Upper lobe of right lung (tissue), 1 donor: ENCODE results near the gene MAP4K4. TPM values are rescaled to one million over a fixed set of nuclear protein-coding genes. Genes with fewer than 3 reads are reported as not detected.

Experiments
- ATAC-seq: fragments of 200-7000 bp; cut with Tn5 transposase; one replicate; pipeline ENCODE4 v1.9.1; 2020; ENCODE audit warnings: mild to moderate bottlenecking, moderate library complexity
- DNase-seq: peaks from one replicate; pipeline ENCODE4 v3.0.0-alpha.2; 2020
- H3K27ac ChIP-seq: fragments of 200-600 bp; one replicate; pipeline ENCODE4 v1.8.0; 2022
- H3K27me3 ChIP-seq: fragments of 200-600 bp; one replicate; pipeline ENCODE4 v1.8.0; 2022; ENCODE audit warnings: mild to moderate bottlenecking
- H3K36me3 ChIP-seq: fragments of 200-600 bp; one replicate; pipeline ENCODE4 v1.8.0; 2022
- H3K4me1 ChIP-seq: fragments of 200-600 bp; one replicate; pipeline ENCODE4 v1.8.0; 2022
- H3K4me3 ChIP-seq: fragments of 200-600 bp; one replicate; pipeline ENCODE4 v1.8.0; 2022; ENCODE audit warnings: mild to moderate bottlenecking
- H3K9me3 ChIP-seq: fragments of 200-600 bp; one replicate; pipeline ENCODE4 v1.8.0; 2022
- intact Hi-C: fragments of 100-400 bp; cut with DNase I; formaldehyde crosslinking; loops from one replicate; pipeline ENCODE4 v1.11.0; 2022
- total RNA-seq: library from RNA; stranded (reverse); fragmentation: NEBNext Ultra II Directional; extraction: Animal tissue kit (Norgen Biotek cat#: 25700); gene quantifications from one replicate; pipeline ENCODE4 v1.2.1, GENCODE V29; 2021
- TF ChIP-seq, protein P1 (sequence below): fragments of 200-600 bp; IDR thresholded peaks from one replicate; pipeline ENCODE4 v1.8.0; 2022; ENCODE audit warnings: antibody characterized with exemption
- donor health status: DM: no; HTN: yes; CAD: no; lungs with severe emphysema.

MAP4K4 gene
- total RNA-seq, 1 donor from 2014 or later, result 88.7 TPM

DNA sequence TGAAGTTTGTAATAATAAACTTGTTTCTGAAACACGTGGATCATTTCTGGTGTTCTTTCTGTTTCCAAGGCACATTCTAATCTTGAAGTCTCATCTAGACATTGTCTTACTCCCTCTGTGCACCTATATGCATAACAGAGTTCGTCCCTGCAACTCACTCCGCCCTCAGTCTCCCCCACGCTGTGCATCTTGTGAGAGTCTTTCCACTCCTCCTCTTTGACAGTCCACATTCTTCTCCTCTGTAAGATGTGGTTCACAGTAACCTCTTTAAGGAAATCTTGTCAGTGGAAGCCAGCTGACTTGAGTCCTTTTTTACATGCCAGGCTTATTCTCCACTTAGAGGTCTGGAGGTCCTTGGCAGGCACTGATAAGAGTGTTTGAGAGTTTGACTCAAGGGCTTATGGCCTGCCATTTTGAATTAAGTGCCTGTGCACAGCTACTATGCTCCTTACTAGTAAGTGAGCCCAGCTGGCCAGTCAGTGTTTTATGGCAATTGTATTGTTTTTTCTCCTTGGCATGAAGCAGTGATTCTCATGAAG, 185.3 kb downstream of the MAP4K4 start:
- Histone ChIP-seq H3K9me3 (no peaks in the 10 kb centered on the region), H3K4me1 (no peaks in the 10 kb centered on the region), H3K27ac (no peak overlapping the region), H3K36me3 (peaks cover 54% of the 10 kb centered on the region), H3K27me3 (no peaks in the 10 kb centered on the region), H3K4me3 (no peak overlapping the region)
- intact Hi-C loops, result no loop called here
- no peak for DNase-seq
- ATAC-seq, result peak; percentile 64
- TF ChIP-seq, protein P1, sequence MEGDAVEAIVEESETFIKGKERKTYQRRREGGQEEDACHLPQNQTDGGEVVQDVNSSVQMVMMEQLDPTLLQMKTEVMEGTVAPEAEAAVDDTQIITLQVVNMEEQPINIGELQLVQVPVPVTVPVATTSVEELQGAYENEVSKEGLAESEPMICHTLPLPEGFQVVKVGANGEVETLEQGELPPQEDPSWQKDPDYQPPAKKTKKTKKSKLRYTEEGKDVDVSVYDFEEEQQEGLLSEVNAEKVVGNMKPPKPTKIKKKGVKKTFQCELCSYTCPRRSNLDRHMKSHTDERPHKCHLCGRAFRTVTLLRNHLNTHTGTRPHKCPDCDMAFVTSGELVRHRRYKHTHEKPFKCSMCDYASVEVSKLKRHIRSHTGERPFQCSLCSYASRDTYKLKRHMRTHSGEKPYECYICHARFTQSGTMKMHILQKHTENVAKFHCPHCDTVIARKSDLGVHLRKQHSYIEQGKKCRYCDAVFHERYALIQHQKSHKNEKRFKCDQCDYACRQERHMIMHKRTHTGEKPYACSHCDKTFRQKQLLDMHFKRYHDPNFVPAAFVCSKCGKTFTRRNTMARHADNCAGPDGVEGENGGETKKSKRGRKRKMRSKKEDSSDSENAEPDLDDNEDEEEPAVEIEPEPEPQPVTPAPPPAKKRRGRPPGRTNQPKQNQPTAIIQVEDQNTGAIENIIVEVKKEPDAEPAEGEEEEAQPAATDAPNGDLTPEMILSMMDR, result no peak

DNA sequence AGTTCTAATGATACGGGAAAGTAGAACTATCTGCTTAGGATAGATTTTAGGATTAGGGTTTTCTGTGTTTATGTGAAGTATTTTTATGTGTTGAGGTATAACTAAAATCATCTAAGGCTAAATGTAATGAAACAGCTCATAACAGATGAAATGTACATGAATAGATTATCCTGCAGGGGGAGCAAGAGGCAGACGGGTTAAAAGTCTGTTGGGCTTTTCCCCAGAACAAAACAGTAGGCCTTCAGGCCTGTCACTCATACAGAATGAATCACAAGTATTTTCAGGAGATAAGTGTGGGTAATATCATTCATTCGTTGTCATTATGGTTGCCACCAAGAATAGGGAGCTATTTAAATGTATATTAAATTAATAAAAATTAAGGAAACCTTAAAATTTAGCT, 186.4 kb downstream of the MAP4K4 start:
- TF ChIP-seq, protein P1, result peak; percentile 57
- Histone ChIP-seq H3K4me1 (no peaks in the 10 kb centered on the region), H3K9me3 (no peaks in the 10 kb centered on the region), H3K4me3 (no peak overlapping the region), H3K27ac (no peak overlapping the region), H3K36me3 (peaks cover 54% of the 10 kb centered on the region), H3K27me3 (no peaks in the 10 kb centered on the region)
- intact Hi-C loops, result no loop called here
- peak; percentile 84 for ATAC-seq
- DNase-seq, result no peak

DNA sequence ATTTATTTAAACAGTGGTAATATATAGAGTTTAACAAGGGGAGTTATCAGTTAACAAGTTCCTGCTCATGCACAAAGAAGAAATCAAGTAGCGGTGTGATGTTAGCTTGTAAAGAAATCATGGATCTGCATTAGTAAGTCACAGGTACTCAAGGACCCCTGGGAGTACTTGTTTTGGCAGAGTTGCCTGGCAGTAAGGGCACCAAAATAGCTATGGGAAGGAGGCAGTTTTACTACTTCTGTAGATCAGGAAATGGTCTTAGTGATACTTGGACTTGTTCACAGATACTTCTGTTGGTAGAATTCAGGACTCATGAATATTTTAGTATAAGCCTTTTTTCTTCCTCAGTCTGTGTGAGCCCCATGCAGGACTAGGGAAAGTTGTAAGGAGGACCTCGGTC, 186.9 kb downstream of the MAP4K4 start:
- Histone ChIP-seq H3K9me3 (no peaks in the 10 kb centered on the region), H3K27me3 (no peaks in the 10 kb centered on the region), H3K36me3 (peaks cover 57% of the 10 kb centered on the region), H3K4me3 (no peak overlapping the region), H3K27ac (no peak overlapping the region), H3K4me1 (no peaks in the 10 kb centered on the region)
- DNase-seq (no peak), ATAC-seq (no peak)
- TF ChIP-seq, protein P1, result no peak
- intact Hi-C loops, result no loop called here

DNA sequence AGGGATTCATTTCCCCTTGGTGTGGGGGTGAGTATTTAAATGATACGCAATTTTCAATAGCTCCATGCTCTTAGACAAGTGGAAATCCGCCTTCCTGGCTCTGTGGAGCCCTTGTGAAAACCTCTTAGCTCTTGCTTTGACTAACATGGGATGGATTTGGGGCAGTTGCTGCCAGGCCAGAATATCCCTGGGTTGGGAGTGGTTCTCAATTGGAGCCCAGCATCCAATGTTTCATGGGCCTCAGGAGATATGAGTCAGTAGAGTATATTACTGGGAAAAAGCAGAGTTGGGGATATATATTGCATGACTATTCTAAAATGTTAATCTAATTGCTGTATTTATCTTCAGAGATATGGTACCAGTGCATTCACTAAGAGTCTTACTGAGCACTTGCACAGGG, 189.8 kb downstream of the MAP4K4 start:
- intact Hi-C loops, result no loop called here
- Histone ChIP-seq H3K27ac (no peak overlapping the region), H3K4me3 (no peak overlapping the region), H3K27me3 (no peaks in the 10 kb centered on the region), H3K4me1 (no peaks in the 10 kb centered on the region), H3K9me3 (no peaks in the 10 kb centered on the region), H3K36me3 (peaks cover 83% of the 10 kb centered on the region)
- TF ChIP-seq, protein P1, result no peak
- DNase-seq, result no peak
- ATAC-seq, result no peak

DNA sequence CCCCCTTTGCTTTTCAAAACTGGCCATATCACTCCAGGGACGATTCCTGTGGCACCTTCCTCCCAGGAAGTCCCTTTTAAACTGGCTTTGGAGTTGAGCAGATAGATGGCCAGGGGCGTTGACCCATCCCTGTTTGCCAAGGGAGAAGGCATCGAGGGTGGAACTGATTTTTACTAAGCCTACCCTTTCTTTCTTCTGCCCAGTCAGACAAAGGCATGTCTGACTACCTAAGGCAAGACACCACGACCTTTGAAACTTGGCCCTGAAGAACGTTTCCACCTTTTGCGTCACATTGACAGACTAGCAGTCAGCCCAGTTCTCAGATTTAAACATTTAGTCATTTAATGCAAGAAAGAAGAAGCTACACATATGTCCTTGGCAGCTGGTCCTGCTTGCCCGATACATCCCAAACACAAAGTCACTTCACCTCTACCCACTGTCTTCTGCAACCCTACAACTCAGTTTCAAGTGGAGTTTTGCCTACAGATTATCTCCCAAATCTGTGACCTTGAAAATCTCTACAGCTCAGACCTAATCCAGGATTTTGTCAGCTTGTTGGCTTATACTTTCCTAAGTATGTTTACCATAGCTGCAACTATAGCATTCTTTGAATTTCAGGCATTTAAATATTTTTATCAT, 192.1 kb downstream of the MAP4K4 start:
- Histone ChIP-seq H3K36me3 (peaks cover 89% of the 10 kb centered on the region), H3K27me3 (no peaks in the 10 kb centered on the region), H3K9me3 (no peaks in the 10 kb centered on the region), H3K27ac (no peak overlapping the region), H3K4me3 (no peak overlapping the region), H3K4me1 (no peaks in the 10 kb centered on the region)
- intact Hi-C loops, result no loop called here
- DNase-seq (no peak), ATAC-seq (no peak)
- TF ChIP-seq, protein P1, result no peak

DNA sequence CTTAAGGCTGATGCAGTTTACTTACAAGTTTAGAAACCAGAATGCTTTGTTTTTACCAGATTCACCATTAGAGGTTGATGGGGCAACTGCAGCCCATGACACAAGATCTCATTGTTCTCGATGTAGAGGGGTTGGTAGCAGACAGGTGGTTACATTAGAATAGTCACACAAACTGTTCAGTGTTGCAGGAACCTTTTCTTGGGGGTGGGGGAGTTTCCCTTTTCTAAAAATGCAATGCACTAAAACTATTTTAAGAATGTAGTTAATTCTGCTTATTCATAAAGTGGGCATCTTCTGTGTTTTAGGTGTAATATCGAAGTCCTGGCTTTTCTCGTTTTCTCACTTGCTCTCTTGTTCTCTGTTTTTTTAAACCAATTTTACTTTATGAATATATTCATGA, 194.9 kb downstream of the MAP4K4 start:
- Histone ChIP-seq H3K4me1 (no peaks in the 10 kb centered on the region), H3K27me3 (no peaks in the 10 kb centered on the region), H3K27ac (no peak overlapping the region), H3K36me3 (peaks cover 69% of the 10 kb centered on the region), H3K9me3 (no peaks in the 10 kb centered on the region), H3K4me3 (no peak overlapping the region)
- intact Hi-C loops, result no loop called here
- TF ChIP-seq, protein P1, result no peak
- ATAC-seq (no peak), DNase-seq (no peak)
